22Rv1 (cell line): ENCODE results near the gene RIOX2.

Experiments
- CTCF ChIP-seq: fragments of 450-650 bp; IDR thresholded peaks from 2 replicates; pipeline ENCODE4 v1.5.1; 2017; ENCODE audit warnings: mild to moderate bottlenecking
- ZFX ChIP-seq: fragments of 450-650 bp; IDR thresholded peaks from 2 replicates; pipeline ENCODE4 v1.6.1; 2017; ENCODE audit warnings: antibody characterized with exemption, borderline replicate concordance

DNA sequence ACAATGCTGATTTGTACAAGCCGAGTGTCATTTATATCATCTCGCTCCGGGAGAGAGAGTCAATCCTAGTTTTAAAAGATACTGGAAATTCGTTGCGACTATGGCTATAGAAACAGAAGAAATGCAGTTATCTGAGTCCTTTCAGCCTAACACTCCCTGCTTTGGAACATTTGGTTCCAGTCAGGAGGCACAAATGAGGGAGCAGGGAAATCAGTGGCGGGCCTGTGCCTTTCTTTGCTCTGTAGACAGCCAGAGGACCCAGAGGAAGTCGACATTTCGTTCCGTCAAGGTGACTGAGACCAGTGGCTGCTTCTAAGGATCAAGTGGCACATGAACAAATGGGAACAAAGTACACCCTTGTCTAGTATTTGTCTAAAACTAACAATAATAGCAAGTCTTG, 745 bp upstream of the RIOX2 start:
- TF ChIP-seq CTCF (no peak), ZFX (no peak)
